ENCODE results near the gene MAMDC4.

Gene MAMDC4

DNA sequence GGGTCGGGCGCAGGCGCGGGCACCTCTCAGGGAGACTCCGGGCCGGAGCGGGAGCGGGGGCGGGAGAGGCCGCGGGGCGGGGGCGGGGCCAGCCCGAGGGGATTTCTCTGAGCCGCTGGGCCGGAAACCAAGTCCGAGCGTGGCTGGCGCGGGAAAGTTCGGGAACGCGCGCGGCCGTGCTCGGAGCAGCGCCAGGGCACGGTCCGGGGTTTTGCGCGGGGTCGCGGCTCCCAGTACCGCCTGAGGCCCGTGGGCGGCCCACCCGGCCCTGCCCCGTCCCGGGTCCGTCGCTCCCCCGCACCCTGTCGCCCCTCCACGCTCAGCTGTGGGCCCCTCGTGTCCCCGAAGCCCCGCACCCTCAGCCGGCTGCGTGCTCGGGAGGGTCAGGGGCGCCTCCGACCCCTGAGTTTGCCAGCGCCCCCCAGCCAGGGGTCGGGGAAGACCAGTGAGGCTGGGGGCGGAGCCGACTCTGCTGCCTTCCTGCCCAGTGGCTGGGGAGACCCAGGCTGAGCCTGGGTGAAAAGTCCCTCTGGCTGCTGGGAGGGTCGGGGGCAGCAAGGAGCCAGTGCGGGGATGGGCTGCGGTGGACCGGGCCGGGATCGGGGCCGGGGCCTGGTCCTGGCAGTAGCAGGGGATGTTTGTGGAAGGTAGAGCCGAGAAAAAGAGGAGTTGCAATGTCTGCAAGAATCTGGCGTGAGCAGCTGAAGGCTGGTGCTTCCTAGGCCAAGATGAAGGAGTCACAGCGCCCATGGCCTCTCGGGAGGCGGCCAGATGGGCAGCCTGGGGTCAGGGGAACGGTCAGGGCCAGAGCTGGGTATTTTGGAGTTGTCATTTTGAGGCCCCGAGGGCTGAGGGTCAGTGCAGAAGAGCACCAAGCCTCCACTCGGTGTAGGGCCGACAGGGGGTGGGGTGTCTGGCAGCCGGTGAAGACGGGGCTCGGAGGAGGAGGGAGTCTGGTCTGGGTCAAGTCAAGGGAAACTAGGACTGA lies 34.8 kb downstream of the MAMDC4 start:
- DNase-seq, result peak; percentile 69

DNA sequence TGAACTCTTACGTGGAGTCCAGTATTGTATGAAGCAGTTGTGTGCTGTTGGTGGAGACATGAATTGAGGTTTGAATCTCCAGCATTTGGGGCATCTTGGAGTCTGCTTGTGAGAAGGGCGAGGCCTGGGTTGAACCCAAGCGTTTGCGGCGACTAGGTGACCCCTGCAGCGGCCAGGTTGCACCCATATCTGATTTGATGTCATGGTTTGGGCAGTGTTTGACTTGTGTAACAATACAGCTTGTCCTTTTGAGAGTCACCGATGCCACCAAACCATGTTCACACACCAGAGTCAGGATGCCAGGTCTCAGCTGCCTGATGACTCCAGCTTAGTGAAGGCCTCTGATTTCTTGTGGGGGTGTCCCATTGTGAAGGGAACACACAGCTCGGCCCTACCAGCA lies 36.3 kb downstream of the MAMDC4 start:
- no peak for DNase-seq

DNA sequence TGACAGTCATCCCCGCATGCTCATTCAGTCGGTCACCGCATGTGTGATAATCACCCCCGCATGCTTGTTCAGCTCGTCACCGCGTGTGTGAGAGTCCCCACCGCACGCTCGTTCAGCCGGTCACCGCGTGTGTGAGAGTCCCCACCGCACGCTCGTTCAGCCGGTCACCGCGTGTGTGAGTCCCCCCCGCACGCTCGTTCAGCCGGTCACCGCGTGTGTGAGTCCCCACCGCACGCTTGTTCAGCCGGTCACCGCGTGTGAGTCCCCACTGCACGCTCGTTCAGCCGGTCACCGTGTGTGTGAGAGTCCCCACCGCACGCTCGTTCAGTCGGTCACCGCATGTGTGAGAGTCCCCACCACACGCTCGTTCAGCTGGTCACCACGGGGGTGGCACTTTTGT lies 37.7 kb downstream of the MAMDC4 start:
- DNase-seq, result no peak

DNA sequence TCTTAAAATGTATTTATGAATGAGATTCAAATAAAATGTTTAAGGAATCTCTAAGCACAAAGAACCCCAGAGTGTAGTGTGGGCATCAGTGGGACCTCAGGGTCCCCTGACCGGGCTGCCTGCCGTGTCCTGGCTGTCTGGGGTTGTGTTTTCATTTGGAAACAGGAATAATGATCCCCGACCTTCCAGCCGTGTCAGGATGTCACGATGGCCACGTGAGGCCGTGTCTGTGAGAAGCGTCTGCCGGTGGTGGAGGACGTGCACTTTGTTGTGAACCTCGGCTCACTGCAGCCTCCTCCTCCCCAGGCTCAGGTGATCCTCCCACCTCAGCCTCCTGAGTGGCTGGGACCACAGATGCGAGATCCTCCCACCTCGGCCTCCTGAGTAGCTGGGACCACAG lies 38.5 kb downstream of the MAMDC4 start:
- DNase-seq, result no peak

DNA sequence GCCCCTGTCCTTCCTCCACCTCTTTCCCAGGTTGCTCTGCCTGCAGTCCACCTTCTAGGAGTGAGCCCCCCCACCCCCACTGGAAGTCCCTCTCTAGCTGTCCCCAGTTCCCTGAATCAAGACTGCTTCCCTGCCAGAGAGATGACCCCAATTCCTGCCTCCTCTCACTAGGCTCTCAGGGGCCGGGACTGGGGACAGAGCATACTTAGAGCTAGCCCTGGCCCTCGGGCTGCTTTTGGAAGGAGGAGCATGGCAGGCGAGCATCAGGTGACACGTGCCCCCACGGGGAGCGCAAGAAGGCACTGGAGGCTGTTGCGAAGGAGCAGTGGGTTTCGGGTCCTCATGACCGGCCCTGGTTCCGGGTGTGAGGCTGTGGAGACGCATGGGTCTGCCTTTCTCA lies 43.9 kb downstream of the MAMDC4 start:
- DNase-seq, result no peak

DNA sequence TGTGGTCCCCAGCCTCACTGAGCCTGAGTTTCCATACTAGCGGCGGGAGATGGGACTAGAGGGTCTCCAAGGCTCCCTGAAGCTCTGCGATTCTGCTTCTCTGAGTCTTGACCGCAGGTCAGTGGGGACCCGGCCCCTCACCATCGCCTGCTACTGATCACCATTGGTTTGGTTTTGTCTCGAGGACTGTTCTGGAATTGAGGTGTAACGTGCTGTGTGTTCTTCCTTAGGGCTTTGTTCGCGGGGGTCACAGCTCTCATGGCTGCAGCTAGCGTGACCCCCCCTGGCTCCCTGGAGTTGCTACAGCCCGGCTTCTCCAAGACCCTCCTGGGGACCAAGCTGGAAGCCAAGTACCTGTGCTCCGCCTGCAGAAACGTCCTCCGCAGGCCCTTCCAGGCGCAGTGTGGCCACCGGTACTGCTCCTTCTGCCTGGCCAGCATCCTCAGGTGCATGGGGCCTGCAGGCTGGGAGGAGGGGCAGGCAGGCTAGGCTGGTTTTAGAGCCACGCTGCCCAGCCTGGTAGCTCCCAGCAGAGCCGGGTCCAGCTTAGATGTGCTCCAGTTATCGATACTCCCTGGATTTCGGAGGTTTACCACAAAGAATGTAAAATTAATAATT lies 46.4 kb downstream of the MAMDC4 start:
- DNase-seq, result no peak

DNA sequence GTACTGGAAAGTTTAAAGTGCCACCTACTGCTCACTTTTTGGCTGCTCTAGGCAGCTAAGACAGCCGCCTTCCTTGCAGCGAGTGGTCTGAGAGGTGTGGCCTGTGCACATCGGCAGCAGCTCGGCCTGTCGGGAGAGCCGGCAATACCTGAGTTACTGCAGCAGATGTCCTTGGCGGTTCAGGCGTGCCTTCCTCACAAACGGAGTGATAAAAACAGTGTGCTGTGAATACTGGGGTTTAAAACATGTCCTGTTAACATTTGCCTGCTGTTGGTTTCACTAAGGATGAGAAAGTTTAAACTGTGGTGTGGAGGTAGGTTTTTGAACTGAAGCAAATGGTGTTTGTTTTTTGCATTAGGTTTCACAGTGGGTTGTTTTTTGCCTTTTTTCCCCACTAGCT lies 47.0 kb downstream of the MAMDC4 start:
- DNase-seq, result no peak

DNA sequence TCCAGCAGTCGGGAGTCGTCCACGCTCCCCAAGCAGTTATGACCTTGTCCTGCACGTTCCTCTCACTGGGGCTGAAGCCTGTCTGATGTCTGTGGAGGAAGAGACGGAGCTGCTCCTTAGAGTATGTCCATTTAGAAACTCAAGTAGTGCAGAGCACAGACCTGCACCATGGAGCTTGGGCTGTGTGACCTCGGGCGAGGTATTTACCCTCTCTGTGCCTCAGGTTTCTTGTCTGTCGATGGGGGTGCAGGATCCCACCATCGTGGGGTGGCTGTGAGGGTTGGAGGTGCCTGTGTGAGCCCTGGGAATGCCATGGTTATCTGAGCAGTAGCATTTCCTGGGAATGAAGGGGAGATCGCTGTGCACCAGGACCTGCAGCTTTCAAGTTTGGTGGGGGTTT lies 48.4 kb downstream of the MAMDC4 start:
- no peak for DNase-seq

DNA sequence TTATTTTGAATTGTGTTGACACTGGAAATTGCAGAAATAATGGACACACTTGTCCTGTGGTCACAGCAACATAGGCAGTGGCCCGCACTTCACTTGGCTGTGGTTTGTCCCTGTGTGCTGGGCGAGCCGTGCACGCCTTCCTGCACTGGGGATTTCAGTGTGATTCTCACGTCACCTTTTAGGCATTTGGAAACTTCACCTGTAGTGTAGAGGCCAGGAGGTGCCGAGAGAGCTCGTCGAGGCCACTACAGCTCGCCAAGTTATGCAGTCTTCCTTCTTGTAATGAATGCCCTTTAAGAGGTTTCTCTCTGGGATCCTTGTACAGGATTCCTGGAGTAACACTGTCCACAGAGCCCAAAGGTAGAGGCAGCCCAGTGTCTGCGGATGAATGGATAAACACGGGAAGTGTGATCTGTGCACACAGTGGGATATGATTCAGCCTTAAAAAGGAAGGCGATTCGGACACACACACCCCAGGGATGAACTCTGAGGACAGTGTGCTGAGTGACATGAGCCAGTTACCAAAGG lies 48.9 kb downstream of the MAMDC4 start:
- DNase-seq, result no peak

DNA sequence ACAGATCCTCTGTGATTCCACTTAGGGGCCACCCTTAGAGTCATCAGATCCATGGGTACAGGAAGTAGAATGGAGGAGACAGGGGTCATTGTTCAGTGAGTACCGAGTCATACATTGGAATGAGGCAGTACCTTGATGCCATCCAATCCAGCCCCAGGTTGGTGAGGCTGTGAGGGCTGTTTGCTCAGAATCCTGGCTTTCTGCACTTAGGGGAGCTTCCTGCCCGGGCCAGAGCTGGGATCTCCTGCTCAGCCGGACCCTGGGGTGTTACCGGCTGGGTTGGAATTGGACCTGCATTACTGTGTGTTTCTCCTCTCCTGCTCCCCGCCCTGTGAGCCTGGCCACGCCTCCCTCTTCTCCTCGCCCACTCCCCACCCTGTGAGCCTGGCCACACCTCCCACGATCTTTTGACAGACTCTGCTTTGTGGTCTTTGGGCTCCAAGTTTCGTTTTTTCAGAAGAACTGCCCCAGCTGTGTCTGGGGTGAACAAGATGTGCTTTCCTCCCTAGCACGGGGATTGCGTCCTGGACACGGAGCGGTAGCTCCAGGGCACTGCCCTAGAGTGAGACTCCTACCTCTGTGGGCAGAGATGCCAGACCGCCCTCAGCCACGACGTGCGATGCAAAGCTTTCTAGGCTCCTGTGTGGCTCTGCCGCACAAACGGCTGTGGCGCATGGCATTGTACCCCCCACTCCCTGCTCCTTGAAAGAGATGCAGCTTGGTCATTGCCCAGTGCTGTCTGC lies 49.5 kb downstream of the MAMDC4 start:
- DNase-seq, result no peak

DNA sequence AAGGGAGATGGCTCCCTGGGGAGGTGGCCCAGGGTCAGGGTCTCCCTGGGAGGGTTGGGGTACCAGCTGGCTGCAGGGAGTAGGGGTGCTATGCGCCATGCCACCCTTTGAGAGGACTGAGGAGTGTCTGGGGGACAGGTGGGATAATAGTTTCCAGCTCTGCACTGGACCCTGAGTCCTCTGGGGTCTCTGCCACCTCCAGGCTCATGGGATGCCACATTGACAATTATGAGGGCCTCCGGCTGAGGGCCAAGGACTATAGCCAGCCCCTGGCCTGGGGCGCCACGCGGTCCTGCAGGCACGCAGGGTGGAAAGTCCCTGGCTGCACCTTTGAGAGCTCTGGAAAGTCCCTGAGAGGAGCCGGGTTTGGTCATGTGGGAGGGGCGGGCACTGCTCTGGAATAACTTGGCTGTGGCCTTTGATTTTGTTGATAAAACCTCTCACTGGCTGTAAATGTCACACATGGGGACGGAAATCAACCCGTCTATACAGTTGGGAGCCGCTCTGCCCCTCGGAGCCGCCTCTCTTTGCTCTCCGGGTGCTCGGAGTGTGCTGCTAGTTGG lies 50.2 kb downstream of the MAMDC4 start:
- DNase-seq, result no peak

DNA sequence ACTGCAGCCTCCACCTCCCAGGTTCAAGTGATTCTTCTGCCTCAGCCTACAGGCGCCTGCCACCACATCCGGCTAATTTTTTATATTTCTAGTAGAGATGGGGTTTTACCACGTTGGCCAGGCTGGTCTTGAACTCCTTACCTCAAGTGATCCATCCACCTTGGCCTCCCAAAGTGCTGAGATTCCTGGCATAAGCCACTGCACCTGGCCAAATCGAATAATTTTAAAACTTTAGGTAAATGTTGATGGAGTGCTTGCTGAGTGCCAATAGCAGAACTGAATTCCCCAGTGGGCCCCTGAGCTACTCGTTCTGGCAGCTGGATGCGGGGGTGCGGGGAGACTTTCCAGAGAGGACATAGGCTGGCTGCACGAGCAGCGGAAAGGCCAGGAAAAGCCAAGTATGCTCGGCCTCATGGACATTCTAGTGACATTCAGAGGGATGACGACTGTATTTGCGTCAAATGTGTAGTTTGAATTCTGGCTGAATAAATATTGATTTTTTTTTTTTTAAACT lies 51.0 kb downstream of the MAMDC4 start:
- DNase-seq, result no peak

DNA sequence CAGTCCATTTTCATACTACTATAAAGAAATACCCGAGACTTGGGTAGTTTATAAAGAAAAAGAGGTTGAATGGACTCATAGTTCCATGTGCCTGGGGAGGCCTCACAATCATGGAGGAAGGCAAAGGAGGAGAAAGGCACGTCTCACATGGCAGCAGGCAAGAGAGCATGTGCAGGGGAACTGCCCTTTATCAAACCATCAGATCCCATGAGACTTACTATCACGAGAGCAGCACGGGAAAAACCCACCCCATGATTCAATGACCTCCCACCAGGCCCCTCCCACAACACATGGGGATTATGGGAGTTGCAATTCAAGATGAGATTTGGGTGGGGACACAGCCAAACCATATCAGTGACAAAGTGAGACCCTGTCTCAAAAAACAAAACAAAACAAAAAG lies 54.1 kb downstream of the MAMDC4 start:
- DNase-seq, result no peak

DNA sequence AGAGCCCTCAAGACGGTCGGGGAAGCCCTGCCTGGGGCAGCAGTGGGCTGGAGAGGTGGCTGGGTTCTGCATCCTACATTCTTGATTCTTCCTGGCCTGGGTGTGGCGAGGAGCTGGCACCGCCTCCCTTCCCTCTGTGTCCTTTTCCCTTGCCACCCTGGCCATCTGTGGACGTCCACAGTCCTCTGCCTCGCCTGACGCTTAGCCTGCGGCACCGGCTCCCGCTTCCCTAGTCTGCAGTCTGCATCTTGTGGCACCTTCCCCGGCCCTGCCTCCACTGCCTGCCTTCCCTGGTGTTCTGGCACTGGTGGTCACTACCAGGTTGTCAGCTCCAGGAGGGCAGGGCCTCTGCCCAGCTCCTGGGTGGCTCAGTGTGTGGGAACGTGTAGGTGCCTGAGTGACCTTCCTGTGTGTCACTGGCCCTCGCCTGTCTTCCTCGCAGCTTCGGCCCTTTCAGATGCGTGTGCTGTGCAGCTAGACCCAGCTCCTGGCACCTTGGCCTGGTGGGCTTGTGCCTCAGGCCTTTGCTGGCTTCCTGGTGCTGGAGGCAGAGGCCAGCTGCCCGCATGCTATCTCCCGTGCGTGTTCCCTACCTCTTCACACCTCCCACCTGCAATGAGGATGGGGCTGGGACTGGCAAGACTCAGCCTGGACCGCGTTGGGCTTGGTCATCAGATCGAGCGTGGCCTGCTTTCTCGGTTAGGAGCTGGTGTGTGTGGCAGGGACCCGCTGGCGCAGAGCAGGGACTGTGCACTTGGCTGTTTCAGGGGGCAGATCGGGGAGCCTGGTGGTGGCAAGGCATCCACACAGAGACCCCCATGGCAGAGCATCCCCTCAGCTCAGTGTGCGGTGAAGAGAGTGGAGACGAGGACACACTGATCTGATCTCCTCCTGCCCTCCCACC lies 55.1 kb downstream of the MAMDC4 start:
- no peak for DNase-seq

Data from right kidney (tissue), 1 donor.